Keratinocyte (primary cell): ENCODE data around the gene TMEM88. TPM values are rescaled to one million over a fixed set of nuclear protein-coding genes. Genes with fewer than 3 reads are reported as not detected.

Experiments used
- DNase-seq: peaks from one replicate; pipeline ENCODE4 v3.0.0-alpha.2; 2011; ENCODE audit warnings: low read depth, missing footprints, low spot score
- FAIRE-seq: peaks from 2 replicates; lab custom pipeline; 2011; peaks lifted over from hg19 to GRCh38; lab: Jason Lieb, UNC
- H2AFZ ChIP-seq: 2 replicates; pipeline ENCODE4 v1.6.0; 2012; ENCODE audit warnings: low read length, control low read depth, inconsistent platforms; ENCODE audit not compliant: control insufficient read depth
- H3K27ac ChIP-seq: 2 replicates; pipeline ENCODE4 v1.5.1; 2011; ENCODE audit warnings: low read length; ENCODE audit not compliant: control insufficient read depth, insufficient read depth
- H3K27me3 ChIP-seq: 3 replicates; pipeline ENCODE4 v1.6.0; 2011; ENCODE audit warnings: low read length; ENCODE audit not compliant: control insufficient read depth, insufficient read depth; ENCODE audit errors: extremely low read depth
- H3K36me3 ChIP-seq, 2 experiments: 2 replicates in 1 of 2; 3 replicates in 1 of 2; pipeline ENCODE4 v1.5.1; 2011; ENCODE audit warnings: low read length in 2 of 2, mild to moderate bottlenecking in 1 of 2; ENCODE audit not compliant: control insufficient read depth in 2 of 2, insufficient read depth in 2 of 2; ENCODE audit errors: extremely low read depth in 1 of 2
- H3K4me1 ChIP-seq: 3 replicates; pipeline ENCODE4 v1.5.1; 2011; ENCODE audit warnings: low read length; ENCODE audit not compliant: control insufficient read depth, insufficient read depth; ENCODE audit errors: extremely low read depth
- H3K4me2 ChIP-seq: 3 replicates; pipeline ENCODE4 v1.6.0; 2011; ENCODE audit warnings: low read depth, low read length; ENCODE audit not compliant: control insufficient read depth, insufficient read depth; ENCODE audit errors: extremely low read depth
- H3K4me3 ChIP-seq, 3 experiments: fragments of 200-600 bp in 1 of 3; sonication (generic) in 1 of 3; 2 replicates in 2 of 3; 3 replicates in 1 of 3; pipeline ENCODE4 v1.5.1; 2011 to 2016; ENCODE audit warnings: low read length in 3 of 3, mild to moderate bottlenecking in 3 of 3, control low read depth in 2 of 3, inconsistent platforms in 1 of 3, low read depth in 1 of 3, mixed read lengths in 1 of 3, mixed run types in 1 of 3, moderate library complexity in 1 of 3; ENCODE audit not compliant: control insufficient read depth in 2 of 3, insufficient read depth in 2 of 3; ENCODE audit errors: extremely low read depth in 1 of 3
- H3K79me2 ChIP-seq: 2 replicates; pipeline ENCODE4 v1.6.0; 2012; ENCODE audit warnings: low read length; ENCODE audit not compliant: control insufficient read depth, insufficient read depth
- H3K9ac ChIP-seq: 3 replicates; pipeline ENCODE4 v1.6.0; 2011; ENCODE audit warnings: low read length; ENCODE audit not compliant: control insufficient read depth, insufficient read depth; ENCODE audit errors: extremely low read depth
- H3K9me1 ChIP-seq: 3 replicates; pipeline ENCODE4 v1.6.0; 2011; ENCODE audit warnings: low read length; ENCODE audit not compliant: control insufficient read depth, insufficient read depth; ENCODE audit errors: extremely low read depth
- H3K9me3 ChIP-seq: 2 replicates; pipeline ENCODE4 v1.5.1; 2012; ENCODE audit warnings: low read depth, low read length; ENCODE audit not compliant: control insufficient read depth
- H4K20me1 ChIP-seq: 3 replicates; pipeline ENCODE4 v1.6.0; 2011; ENCODE audit warnings: low read length; ENCODE audit not compliant: control insufficient read depth, insufficient read depth; ENCODE audit errors: extremely low read depth
- CTCF ChIP-seq, 3 experiments: IDR thresholded peaks in 1 of 3; conservative IDR thresholded peaks in 1 of 3; optimal IDR thresholded peaks in 1 of 3; 2 replicates in 2 of 3; 3 replicates in 1 of 3; pipeline versions ENCODE3 to v1.5.1; 2011; ENCODE audit warnings: low read length in 3 of 3, mild to moderate bottlenecking in 3 of 3, moderate library complexity in 2 of 3, control low read depth in 1 of 3, inconsistent platforms in 1 of 3; ENCODE audit not compliant: insufficient read depth in 2 of 3; ENCODE audit errors: extremely low read depth in 1 of 3
- EZH2 ChIP-seq: IDR thresholded peaks from one replicate; pipeline ENCODE4 v1.6.1; 2012; ENCODE audit warnings: inconsistent platforms, mild to moderate bottlenecking, low read length, moderate library complexity
- dilution Hi-C: fragments of 300-500 bp; cut with MboI; formaldehyde crosslinking; loops from one replicate; pipeline ENCODE4 v1.7.0; 2020; ENCODE audit warnings: low sequenced_read_pairs; ENCODE audit not compliant: extremely low pct_ligation_motif_present
- polyA plus RNA-seq, 5 experiments: library from polyadenylated mRNA; depleted of rRNA in 3 of 5; stranded (reverse) in 3 of 5; stranded (forward) in 1 of 5; unstranded in 1 of 5; fragments of >200 nt; gene quantifications; 1 replicate in 1 of 5; 2 replicates in 3 of 5; 3 replicates in 1 of 5; pipeline versions ENCODE4 v1.2.1 to v1.2.3, GENCODE V29; 2011 to 2012; ENCODE audit warnings: missing spikeins in 2 of 5, low read depth in 1 of 5, low replicate concordance in 1 of 5

TMEM88 gene
- polyA plus RNA-seq, 1 donor (not counting 4 experiments of a cell fraction or from before 2014, with no cell fraction given): 0.45 TPM

DNA sequence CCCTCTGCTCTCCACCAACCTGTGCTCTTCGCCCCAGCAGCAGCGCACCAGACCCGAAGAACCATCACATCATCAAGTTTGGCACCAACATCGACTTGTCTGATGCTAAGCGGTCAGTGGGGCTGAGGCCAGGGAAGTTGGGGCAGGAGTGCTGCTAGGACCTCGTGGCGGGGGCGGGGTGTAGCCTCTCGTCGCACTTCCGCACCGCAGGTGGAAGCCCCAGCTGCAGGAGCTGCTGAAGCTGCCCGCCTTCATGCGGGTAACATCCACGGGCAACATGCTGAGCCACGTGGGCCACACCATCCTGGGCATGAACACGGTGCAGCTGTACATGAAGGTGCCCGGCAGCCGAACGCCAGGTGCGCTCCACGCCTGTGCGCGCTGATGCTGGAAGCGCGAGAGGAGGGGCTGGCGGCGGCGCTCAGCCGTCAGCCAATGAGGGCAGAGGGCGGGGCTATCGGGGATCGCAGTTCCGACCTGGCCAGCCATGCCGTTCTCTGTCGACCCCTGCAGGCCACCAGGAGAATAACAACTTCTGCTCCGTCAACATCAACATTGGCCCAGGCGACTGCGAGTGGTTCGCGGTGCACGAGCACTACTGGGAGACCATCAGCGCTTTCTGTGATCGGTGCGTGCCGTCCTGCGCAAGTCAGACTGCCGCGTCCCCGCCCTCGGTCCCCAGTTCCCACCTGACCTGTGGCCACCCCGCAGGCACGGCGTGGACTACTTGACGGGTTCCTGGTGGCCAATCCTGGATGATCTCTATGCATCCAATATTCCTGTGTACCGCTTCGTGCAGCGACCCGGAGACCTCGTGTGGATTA, 3.2 kb upstream of the TMEM88 start:
- TF ChIP-seq EZH2 (no peak), CTCF (optimal IDR thresholded peaks at IDR 0.05 in 1 of 3, IDR thresholded peaks at IDR 0.05 in 1 of 3, conservative IDR thresholded peaks at IDR 0.05 in 1 of 3; ENCODE audit: extremely low read depth in 1 of 3, insufficient read depth in 2 of 3, low read length in 3 of 3) (peak; percentile 89 to 99 (median 98))
- Histone ChIP-seq H3K4me3 (no peak overlapping the region), H4K20me1 (peaks cover 8% of the 10 kb centered on the region), H3K9ac (no peak overlapping the region), H3K36me3 (peaks cover 33 to 39% of the 10 kb centered on the region in 2 experiments), H3K79me2 (peaks cover 23% of the 10 kb centered on the region), H3K4me2 (peak overlapping the region; percentile 25), H3K27ac (no peak overlapping the region), H3K9me3 (no peaks in the 10 kb centered on the region), H2AFZ (no peak overlapping the region), H3K4me1 (peaks cover 31% of the 10 kb centered on the region), H3K27me3 (no peaks in the 10 kb centered on the region), H3K9me1 (no peaks in the 10 kb centered on the region)
- DNase-seq (no peak), FAIRE-seq (peak; percentile 72)
- dilution Hi-C loops: no loop called here

DNA sequence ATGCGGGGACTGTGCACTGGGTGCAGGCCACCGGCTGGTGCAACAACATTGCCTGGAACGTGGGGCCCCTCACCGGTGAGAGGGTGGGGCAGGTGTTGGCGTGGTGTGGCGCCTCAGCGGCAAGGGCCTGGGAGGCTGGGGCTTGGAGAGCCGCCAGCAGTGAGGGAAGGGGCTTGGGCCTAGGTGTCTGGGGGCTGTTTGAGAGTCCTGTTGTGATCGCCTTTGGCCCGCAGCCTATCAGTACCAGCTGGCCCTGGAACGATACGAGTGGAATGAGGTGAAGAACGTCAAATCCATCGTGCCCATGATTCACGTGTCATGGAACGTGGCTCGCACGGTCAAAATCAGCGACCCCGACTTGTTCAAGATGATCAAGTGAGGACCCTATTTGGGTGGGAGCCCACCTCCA, 2.6 kb upstream of the TMEM88 start:
- Histone ChIP-seq H3K4me3 (no peak overlapping the region), H3K4me2 (no peak overlapping the region), H3K4me1 (peaks cover 34% of the 10 kb centered on the region), H2AFZ (no peak overlapping the region), H4K20me1 (peaks cover 8% of the 10 kb centered on the region), H3K79me2 (peaks cover 19% of the 10 kb centered on the region), H3K9me1 (no peaks in the 10 kb centered on the region), H3K9ac (no peak overlapping the region), H3K36me3 (peaks cover 33 to 39% of the 10 kb centered on the region in 2 experiments), H3K27ac (no peak overlapping the region), H3K27me3 (no peaks in the 10 kb centered on the region), H3K9me3 (no peaks in the 10 kb centered on the region)
- TF ChIP-seq EZH2: no peak
- no peak for TF ChIP-seq CTCF (optimal IDR thresholded peaks at IDR 0.05 in 1 of 3, IDR thresholded peaks at IDR 0.05 in 1 of 3, conservative IDR thresholded peaks at IDR 0.05 in 1 of 3; ENCODE audit: extremely low read depth in 1 of 3, insufficient read depth in 2 of 3, low read length in 3 of 3)
- dilution Hi-C loops: no loop called here
- DNase-seq (no peak), FAIRE-seq (no peak)
